Measurements from ENCODE around the gene CCDC83.
"Not testable (repeated sequence)": the region's sequence is repeated elsewhere in the genome, so short reads cannot be mapped to it uniquely, and the experiment has no call there.

The CCDC83 gene

DNA sequence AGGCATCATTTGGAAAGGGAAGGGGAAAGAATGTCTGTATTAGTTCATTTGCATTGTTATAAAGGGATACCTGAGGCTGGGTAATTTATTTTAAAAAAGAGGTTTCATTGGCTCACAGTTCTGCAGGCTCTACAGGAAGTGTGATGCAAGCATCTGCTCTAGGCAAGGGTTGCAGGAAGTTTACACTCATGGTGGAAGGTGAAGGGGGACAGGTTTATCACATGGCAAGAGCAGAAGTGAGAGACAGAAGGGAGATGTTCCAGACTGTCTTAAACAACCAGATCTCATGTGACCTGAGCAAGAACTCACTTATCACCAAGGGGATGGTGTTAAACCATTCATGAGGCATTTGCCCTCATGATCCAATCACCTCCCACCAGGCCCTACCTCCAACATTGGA is 90.6 kb downstream of the CCDC83 start:
- no peak for DNase-seq

DNA sequence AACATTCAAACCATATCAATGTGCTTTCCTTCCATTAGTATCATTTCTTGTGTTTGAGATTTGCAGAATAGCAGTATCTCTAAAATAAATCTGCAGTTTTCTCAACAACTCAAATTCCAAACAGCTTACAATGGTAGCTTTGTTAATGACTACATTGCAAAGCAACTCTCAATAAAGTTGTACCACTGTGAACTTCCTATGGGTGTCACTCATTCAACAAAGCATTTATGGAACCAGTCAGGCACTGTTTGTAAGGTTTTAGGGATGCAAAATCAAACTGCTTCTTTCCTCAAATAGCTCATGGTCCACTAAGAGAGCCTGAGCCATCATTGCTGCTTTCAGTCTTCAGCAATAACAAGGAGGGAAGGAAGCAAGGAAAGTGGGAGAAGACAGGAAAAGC is 91.0 kb downstream of the CCDC83 start:
- no peak for DNase-seq

DNA sequence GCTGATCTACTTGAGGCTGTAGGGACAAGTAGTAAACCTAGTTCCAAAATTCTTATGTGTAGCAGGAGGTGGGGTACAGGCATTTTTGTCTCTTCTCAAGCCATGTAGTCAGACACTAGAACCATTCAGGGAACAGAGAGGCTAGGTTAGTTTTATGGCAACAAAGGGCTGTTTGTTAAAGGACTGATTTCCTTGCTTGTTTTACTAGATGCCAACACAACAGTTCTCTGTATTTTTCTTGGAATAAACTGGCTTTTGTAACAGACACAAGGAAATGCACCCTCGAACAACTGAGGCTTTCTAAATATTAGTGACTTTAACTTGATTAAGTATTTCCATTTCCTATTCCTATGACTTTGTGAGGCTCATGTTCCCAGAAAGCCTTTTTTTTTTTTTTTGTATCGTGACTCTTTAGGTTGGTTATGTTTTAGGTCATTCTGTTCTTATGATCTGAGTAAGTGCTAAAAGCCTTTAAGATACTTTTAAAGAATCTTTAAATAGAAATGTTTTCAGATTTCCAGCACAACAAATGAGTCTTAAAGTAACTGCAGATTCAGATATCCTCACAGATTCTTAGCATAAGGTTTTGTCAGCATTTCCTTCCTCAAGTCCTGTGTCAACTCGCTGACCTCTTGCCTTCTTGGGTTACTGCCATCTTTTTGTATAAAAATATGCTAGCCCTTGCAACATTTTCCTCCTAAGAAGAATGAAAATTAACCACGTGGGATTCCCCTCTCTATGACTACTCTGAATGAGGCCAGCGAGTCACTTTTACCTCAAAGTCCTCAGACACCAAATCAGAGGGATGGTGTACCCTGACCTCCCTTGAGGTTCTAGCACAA is 92.5 kb downstream of the CCDC83 start:
- DNase-seq: peak; percentile 44 to 58

DNA sequence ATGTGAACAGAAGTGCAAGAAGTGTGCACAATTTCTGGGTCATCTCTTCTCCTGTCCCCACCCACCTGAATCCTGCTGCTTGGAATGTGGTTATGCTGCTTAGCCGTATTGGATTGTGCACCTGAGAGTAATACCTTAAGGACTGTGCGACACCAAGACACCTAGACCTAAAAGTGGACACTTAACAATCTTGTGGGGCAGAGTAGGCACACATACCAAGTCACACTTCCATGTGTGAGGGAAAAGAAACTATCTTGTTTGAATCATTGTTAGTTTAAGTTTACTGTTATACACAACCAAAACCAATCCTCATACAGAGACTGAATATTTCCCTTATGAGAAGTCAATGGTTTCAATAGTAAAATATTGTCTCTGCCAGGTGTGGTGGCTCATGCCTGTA is 93.7 kb downstream of the CCDC83 start:
- no peak for DNase-seq

DNA sequence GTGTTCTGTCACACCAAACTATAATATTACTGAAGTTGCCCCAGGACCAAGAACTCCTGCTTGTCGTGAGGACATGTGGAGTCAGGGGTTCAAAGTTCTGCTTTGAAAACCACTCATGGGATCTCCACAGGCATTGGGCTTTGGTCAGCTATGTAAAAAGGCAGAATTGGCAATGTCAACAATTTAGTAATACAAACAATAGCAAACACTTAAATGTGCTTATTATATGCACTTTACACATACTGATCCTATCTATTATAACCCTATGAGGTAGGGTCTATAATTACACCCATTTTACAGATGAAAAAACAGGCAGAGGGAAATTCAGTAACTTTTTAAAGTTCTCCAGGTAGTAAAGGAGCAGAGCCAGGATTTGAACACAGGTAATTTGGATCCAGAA is 94.6 kb downstream of the CCDC83 start:
- no peak for DNase-seq

DNA sequence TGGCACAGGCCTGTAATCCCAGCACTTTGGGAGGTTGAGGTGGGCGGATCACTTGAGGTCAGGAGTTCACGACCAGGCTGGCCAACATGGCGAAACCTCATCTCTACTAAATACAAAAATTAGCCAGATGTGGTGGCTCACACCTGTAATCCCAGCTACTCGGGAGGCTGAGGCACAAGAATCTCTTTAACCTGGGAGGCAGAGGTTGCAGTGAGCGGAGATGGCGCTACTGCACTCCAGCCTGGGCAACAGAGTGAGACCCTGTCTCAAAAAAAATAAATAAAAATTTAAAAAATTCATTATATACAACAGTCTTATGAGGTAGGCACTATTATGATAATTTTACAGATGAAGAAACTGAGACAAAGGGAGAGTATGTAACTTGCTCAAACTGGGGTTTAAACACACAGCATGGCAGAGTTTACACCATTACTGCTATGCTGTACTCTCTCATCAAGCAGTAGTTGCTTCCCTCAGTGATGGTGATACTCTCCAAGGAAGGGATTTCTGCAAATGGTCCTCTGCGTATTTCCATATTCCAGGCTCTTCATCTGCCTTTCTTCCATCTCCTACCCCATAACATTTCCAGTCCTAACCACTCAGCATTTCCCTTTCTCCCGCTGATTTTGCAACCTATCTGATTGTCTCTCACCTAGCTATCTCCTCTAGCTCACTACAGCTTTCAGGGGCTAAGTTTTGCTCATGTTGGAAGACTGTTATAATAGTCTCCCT is 95.3 kb downstream of the CCDC83 start:
- no peak for DNase-seq

DNA sequence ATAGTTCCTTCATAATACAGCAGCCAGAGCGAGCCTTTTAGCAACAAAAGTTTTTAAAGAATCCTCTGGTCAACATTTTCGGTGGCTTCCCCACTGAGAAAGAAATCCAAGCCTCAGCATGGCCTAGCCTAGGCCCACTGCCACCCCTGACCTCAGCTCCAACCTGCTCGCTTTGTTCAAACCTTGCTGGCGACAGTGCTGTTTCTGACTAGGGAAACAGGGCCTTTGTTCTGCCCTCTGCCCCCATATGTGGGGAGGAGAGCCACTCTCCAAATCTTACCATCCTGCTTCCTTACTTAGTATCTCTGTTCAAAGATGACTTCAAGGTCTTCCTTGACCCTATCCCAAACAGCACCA is 95.8 kb downstream of the CCDC83 start:
- no peak for DNase-seq

DNA sequence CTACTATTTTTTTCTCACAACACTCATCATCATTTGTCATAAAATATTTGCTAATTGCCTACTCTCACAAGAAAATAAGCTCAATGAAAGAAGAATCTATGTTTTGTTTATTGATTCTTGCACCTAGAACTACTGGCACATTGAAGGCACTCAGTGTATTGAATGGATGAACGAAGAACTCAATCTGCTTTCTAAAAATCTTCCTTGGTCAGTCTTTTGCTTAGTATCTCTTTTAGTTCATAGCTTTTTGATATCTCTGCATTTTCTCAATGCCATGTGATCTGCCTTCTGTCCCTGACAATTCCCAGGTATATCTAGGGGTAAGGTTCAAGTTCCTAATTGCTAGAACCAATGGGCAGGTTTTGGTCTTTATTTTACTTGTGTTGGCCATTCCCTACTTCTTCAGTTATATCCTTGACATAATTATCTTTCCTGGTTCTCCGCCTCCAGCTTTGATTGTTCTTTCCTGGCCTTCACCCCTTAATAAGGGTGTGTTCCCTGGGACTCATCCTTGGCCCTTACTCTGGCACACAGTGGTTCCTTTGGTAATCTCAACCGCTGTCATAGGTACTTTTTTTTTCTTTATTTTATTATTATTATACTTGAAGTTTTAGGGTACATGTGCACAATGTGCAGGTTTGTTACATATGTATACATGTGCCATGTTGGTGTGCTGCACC is 96.4 kb downstream of the CCDC83 start:
- no peak for DNase-seq

GRCh38 chr11:85952108-85952485 is 96.9 kb downstream of the CCDC83 start:
- DNase-seq: not testable (repeated sequence)

DNA sequence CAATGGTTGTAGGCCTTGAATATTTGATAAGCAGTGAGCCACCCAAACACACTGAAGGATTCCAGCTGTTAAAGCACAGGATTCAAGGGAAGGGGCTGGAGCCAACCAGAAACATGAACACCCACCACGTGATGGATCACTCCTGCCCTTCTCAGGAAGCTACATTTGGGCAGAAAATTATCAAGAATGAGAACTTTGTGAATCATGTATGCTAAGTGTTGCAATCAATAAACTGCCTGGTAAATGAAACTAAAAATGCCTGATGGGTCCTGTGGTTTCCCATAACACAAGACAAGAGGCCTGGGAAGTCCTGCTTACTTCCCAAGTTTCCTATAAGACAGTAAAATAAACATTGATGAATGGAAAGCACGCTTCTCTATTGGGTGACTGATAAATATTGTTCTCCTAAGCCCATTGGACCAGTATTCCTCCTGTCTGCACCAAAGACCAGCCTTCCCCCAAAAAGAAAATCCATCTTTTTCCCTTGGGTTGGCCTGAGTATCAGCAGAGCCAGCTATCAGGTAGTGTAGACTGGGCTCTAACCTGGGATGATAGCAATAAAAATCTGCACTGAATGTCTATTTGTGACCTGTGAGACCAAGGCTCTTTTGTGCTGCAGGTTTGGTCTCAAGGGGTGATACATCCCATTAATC is 98.4 kb downstream of the CCDC83 start:
- no peak for DNase-seq

DNA sequence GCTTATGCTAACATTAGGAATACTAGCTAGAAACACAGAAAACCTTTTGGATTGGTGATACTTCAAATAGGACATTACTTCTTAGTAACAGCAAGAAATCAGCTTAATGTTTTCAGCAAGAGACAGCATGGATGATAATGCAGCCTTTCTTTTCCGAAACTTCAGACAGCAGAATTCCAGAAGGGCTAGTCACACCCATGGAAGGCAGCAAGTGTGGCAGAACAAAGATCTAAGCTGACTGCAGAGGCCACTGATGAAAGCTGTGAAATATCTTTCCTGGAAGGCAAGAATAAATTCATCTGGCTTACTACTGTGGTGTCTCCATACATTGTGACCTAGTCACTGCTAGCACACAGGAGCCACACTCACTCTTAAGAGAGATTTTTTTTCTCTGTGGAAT is 100.3 kb downstream of the CCDC83 start:
- no peak for DNase-seq

GRCh38 chr11:85960678-85961077 is 105.5 kb downstream of the CCDC83 start:
- DNase-seq: no peak

DNA sequence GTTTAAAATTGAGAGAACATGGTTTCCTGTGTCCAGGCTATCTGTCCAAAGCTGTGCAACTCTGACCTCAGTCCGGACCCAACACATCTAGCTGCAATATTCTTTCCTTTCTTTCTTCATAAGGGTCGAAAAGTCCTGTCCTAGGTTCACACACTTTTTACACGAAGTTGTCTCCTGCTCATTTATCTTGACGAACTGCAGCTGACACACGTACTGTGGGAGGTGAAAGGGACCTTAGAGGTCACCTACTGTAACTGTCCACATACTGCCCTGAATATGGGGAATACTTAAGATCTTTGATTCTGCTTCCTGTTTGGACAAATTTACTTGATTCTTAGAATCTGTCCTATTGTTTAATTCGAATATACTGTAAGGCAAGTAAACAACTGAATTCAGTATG is 105.9 kb downstream of the CCDC83 start:
- no peak for DNase-seq

DNA sequence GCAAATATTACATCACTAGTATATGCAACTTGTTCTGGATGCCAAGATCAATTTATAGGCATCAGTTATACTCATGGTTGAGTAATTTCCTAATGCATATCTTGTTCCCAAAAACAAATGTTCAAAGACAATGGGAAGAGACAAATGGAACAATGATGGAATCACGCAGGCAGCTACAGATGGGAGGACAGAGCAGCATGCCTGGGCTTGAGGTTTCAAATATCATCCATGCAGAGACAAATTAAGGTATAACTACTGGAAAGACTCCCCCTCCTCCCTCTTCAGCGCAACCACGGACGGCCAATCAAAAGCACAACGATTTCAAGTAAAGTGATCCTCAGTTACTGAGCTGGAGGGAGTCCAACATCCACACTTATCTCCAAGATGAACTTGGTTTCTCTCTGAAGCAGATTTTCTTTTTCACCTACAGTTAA is 106.8 kb downstream of the CCDC83 start:
- DNase-seq: no peak

- DNase-seq: no peak
Observed at GRCh38 chr11:85965202-85965601, 110.0 kb downstream of the CCDC83 start.

- DNase-seq: no peak
Observed at GRCh38 chr11:85967457-85967856, 112.3 kb downstream of the CCDC83 start.

Data from Kasumi-1 (cell line).